22Rv1 (cell line): ENCODE data around the gene CTNND2.

Experiments used
- ZFX ChIP-seq: fragments of 450-650 bp; IDR thresholded peaks from 2 replicates; pipeline ENCODE4 v1.6.1; 2017; ENCODE audit warnings: antibody characterized with exemption, borderline replicate concordance
- TF ChIP-seq, protein P1 (sequence below): fragments of 450-650 bp; IDR thresholded peaks from 2 replicates; pipeline ENCODE4 v1.5.1; 2017; ENCODE audit warnings: mild to moderate bottlenecking

DNA sequence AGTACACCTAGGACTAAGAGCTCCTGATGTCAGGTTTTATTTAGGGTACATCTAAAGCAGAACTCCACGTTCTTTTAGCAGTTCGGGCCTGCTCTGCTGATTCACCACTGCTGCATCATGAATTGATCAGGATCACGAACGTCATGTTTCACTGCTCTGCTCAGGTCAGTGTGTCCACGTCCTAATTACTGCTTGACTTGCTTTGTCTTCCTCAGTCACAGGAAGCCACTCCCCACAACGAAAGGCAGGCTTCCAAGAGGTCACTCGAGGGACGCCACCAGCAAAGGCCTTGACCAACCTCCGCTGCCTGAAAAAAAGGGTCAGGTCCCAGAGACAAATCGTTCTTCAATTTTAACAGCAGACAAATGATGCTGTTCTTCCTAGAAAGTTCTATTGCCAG is 40.3 kb downstream of the CTNND2 start:
- TF ChIP-seq, protein P1, sequence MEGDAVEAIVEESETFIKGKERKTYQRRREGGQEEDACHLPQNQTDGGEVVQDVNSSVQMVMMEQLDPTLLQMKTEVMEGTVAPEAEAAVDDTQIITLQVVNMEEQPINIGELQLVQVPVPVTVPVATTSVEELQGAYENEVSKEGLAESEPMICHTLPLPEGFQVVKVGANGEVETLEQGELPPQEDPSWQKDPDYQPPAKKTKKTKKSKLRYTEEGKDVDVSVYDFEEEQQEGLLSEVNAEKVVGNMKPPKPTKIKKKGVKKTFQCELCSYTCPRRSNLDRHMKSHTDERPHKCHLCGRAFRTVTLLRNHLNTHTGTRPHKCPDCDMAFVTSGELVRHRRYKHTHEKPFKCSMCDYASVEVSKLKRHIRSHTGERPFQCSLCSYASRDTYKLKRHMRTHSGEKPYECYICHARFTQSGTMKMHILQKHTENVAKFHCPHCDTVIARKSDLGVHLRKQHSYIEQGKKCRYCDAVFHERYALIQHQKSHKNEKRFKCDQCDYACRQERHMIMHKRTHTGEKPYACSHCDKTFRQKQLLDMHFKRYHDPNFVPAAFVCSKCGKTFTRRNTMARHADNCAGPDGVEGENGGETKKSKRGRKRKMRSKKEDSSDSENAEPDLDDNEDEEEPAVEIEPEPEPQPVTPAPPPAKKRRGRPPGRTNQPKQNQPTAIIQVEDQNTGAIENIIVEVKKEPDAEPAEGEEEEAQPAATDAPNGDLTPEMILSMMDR: no peak
- TF ChIP-seq ZFX: no peak
